Measurements from ENCODE around the gene PLA2G1B.

DNA sequence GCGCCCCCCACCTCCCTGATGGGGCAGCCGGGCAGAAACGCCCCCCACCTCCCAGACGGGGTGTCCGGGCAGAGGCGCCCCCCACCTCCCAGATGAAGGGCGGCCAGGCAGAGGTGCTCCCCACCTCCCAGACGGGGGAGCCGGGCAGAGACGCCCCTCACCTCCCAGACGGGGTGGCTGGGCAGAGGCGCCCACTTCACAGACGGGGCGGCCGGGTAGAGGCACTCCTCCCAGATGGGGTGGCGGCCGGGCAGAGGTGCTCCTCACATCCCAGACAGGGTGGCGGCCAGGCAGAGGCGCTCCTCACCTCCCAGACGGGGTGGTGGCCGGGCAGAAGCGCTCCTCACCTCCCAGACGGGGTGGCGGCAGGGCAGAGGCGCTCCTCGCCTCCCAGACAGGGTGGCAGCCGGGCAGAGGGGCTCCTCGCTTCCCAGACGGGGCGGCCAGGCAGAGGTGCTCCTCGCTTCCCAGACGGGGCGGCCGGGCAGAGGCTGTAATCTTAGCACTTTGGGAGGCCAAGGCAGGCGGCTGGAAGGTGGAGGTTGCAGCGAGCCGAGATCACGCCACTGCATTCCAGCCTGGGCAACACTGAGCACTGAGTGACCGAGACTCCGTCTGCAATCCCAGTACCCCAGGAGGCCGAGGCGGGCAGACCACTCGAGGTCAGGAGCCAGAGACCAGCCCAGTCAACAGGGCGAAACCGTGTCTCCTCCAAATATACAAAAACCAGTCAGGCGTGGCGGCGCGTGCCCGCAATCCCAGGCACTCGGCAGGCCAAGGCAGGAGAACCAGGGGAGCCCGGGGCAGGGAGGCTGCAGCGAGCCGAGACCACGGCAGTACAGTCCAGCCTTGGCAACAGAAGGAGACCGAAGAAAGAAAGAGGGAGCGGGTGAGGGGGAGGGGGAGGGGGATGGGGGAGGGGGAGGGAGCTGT, 49.2 kb downstream of the PLA2G1B start:
- TF ChIP-seq CTCF (IDR thresholded peaks at IDR 0.05 in 8 of 11, conservative IDR thresholded peaks at IDR 0.05 in 3 of 11) (no peak), POLR2A (IDR thresholded peaks at IDR 0.05) (no peak)
